GM13977 (cell line): ENCODE data around the gene SLC17A1.

Experiments
- DNase-seq: peaks from one replicate; pipeline ENCODE4 v3.0.0; 2012; ENCODE audit warnings: low spot score
- in situ Hi-C: fragments of 300-500 bp; cut with MboI; formaldehyde crosslinking; loops from one replicate; pipeline ENCODE4 v1.12.0; 2022; ENCODE audit warnings: low sequenced_read_pairs, low pct_unique_long_range_greater_than_20kb, mixed read lengths, inconsistent platforms; ENCODE audit not compliant: unreplicated experiment
- TF ChIP-seq, protein P1 (sequence below): IDR thresholded peaks from 2 replicates; pipeline ENCODE4 v1.5.1; 2012; ENCODE audit warnings: mild to moderate bottlenecking, control low read depth; ENCODE audit not compliant: insufficient read depth; ENCODE audit errors: extremely low read depth, missing control alignments

Gene SLC17A1

DNA sequence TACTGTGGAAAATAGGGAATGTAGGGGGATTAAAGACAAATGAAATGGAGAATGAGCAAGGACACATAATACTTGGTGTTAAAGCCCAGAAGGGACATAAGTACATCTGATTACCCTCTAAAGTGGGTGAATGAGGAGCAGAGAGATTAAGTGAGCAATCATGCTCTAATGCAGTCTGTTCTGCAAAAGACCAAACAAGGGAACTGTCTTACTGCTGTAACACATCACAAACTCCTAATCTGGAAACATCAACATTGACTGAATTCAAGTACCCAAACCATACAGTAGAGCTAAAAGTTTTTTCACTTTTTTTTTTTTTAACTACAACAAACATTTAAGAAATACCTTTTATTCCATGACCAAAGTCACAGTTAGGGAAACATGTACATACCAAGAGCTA, 96.6 kb downstream of the SLC17A1 start:
- TF ChIP-seq, protein P1, sequence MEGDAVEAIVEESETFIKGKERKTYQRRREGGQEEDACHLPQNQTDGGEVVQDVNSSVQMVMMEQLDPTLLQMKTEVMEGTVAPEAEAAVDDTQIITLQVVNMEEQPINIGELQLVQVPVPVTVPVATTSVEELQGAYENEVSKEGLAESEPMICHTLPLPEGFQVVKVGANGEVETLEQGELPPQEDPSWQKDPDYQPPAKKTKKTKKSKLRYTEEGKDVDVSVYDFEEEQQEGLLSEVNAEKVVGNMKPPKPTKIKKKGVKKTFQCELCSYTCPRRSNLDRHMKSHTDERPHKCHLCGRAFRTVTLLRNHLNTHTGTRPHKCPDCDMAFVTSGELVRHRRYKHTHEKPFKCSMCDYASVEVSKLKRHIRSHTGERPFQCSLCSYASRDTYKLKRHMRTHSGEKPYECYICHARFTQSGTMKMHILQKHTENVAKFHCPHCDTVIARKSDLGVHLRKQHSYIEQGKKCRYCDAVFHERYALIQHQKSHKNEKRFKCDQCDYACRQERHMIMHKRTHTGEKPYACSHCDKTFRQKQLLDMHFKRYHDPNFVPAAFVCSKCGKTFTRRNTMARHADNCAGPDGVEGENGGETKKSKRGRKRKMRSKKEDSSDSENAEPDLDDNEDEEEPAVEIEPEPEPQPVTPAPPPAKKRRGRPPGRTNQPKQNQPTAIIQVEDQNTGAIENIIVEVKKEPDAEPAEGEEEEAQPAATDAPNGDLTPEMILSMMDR: no peak
- no peak for DNase-seq

More for the DNA sequence above, 96.6 kb downstream of the SLC17A1 start:
- in situ Hi-C loops: no loop called here
